Nephron progenitor cell (in vitro differentiated cells): ENCODE results near the gene JAK3.
"Not testable (repeated sequence)": the region's sequence is repeated elsewhere in the genome, so short reads cannot be mapped to it uniquely, and the experiment has no call there.

Experiments
- DNase-seq: peaks from one replicate; pipeline ENCODE4 v3.0.0; 2021
- H3K27ac Mint-ChIP-seq: 2 replicates; pipeline ENCODE4 v1.8.0; 2021; ENCODE audit warnings: mild to moderate bottlenecking, moderate library complexity, mixed read lengths
- H3K27me3 Mint-ChIP-seq: 2 replicates; pipeline ENCODE4 v1.8.0; 2021; ENCODE audit warnings: mild to moderate bottlenecking, low read depth, mixed read lengths; ENCODE audit not compliant: poor library complexity
- H3K36me3 Mint-ChIP-seq: 2 replicates; pipeline ENCODE4 v1.8.0; 2021; ENCODE audit warnings: low read depth, mixed read lengths
- H3K4me1 Mint-ChIP-seq: 2 replicates; pipeline ENCODE4 v1.8.0; 2021; ENCODE audit warnings: mixed read lengths
- H3K4me3 Mint-ChIP-seq: 2 replicates; pipeline ENCODE4 v1.8.0; 2021; ENCODE audit warnings: mild to moderate bottlenecking, moderate library complexity, mixed read lengths
- H3K9me3 Mint-ChIP-seq: 2 replicates; pipeline ENCODE4 v1.8.0; 2021; ENCODE audit warnings: mild to moderate bottlenecking, moderate library complexity, mixed read lengths
- CTCF ChIP-seq: fragments of 200-600 bp; sonication (generic); IDR thresholded peaks from 2 replicates; pipeline ENCODE4 v1.5.0; 2021; ENCODE audit warnings: antibody characterized with exemption

JAK3 gene

GRCh38 chr19:17790059-17790780 is 57.6 kb downstream of the JAK3 start:
- DNase-seq: no peak
- no peaks in the 10 kb centered on the region for H3K36me3 Mint-ChIP-seq
- peaks cover 7% of the 10 kb centered on the region for H3K4me1 Mint-ChIP-seq
- no peak overlapping the region for H3K27ac Mint-ChIP-seq
- no peak for TF ChIP-seq CTCF
- no peaks in the 10 kb centered on the region for H3K9me3 Mint-ChIP-seq
- peaks cover 57% of the 10 kb centered on the region for H3K27me3 Mint-ChIP-seq
- no peak overlapping the region for H3K4me3 Mint-ChIP-seq

DNA sequence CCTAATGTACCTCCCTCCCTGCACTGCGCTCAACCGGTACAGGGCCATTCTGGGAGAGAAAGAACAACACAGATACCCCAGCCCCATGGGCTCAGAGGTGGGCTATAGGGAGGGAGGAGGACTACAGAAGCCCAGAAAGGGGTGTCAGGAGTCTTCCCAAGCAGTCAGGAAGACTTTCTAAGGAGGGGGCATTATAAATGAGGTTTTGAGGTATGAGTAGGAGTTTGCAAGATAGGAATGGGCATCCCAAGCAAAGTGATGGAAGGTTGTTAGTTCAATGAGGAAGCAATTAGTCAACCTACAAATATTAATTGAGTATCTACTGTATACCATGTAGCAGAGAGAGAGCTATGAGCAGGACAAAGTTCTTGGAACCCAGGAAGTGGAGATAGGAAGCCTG is 59.1 kb downstream of the JAK3 start:
- Mint-ChIP-seq H3K9me3 (no peaks in the 10 kb centered on the region), H3K4me3 (no peak overlapping the region), H3K36me3 (no peaks in the 10 kb centered on the region), H3K27ac (no peak overlapping the region), H3K4me1 (peaks cover 7% of the 10 kb centered on the region), H3K27me3 (peaks cover 44% of the 10 kb centered on the region)
- DNase-seq: no peak
- TF ChIP-seq CTCF: no peak

- Mint-ChIP-seq H3K4me3 (no peak overlapping the region), H3K27ac (no peak overlapping the region), H3K4me1 (peaks cover 7% of the 10 kb centered on the region), H3K9me3 (no peaks in the 10 kb centered on the region), H3K36me3 (peaks cover 2% of the 10 kb centered on the region), H3K27me3 (peaks cover 32% of the 10 kb centered on the region)
- TF ChIP-seq CTCF: no peak
- no peak for DNase-seq
These were observed 60.4 kb downstream of the JAK3 start for GRCh38 chr19:17787274-17787913.

GRCh38 chr19:17784201-17785008 is 63.4 kb downstream of the JAK3 start:
- H3K27me3 Mint-ChIP-seq: peaks cover 23% of the 10 kb centered on the region
- H3K4me1 Mint-ChIP-seq: no peaks in the 10 kb centered on the region
- H3K9me3 Mint-ChIP-seq: no peaks in the 10 kb centered on the region
- peak; percentile 84 for DNase-seq
- peak; percentile 80 for TF ChIP-seq CTCF
- peaks cover 4% of the 10 kb centered on the region for H3K36me3 Mint-ChIP-seq
- H3K27ac Mint-ChIP-seq: peak overlapping the region; percentile 68
- no peak overlapping the region for H3K4me3 Mint-ChIP-seq

- peaks cover 21% of the 10 kb centered on the region for H3K27me3 Mint-ChIP-seq
- DNase-seq, H3K9me3 Mint-ChIP-seq, H3K4me1 Mint-ChIP-seq, H3K4me3 Mint-ChIP-seq, H3K27ac Mint-ChIP-seq, H3K36me3 Mint-ChIP-seq: not testable (repeated sequence)
These were observed 64.1 kb downstream of the JAK3 start for GRCh38 chr19:17783721-17784120.

- H3K9me3 Mint-ChIP-seq: no peaks in the 10 kb centered on the region
- H3K4me3 Mint-ChIP-seq: no peak overlapping the region
- peaks cover 46% of the 10 kb centered on the region for H3K27me3 Mint-ChIP-seq
- peaks cover 4% of the 10 kb centered on the region for H3K36me3 Mint-ChIP-seq
- no peak overlapping the region for H3K27ac Mint-ChIP-seq
- TF ChIP-seq CTCF: no peak
- DNase-seq: no peak
- peaks cover 13% of the 10 kb centered on the region for H3K4me1 Mint-ChIP-seq
These were observed 67.0 kb downstream of the JAK3 start for GRCh38 chr19:17780781-17781180.
